Suppressor macrophage treated with lipopolysaccharide for 1 hour (primary cell): ENCODE results near the gene SLC4A11.
A peak's percentile ranks its signal among the peaks of the same experiment; 100 is the strongest.

ENCODE experiments used
- DNase-seq, 3 donors: peaks; one replicate each; pipeline ENCODE4 v3.0.0-alpha.2; 2020 to 2022

Gene SLC4A11

GRCh38 chr20:3239026-3239866 is at the start of gene SLC4A11:
Gene SLC4A11 (minus strand): TSS chr20:3239190. CDS start chr20:3239137, 53 bp downstream.
- DNase-seq = peak; percentile 84 to 92 (median 85)

- DNase-seq = no peak
These were observed 44.3 kb upstream of the SLC4A11 start for GRCh38 chr20:3283222-3283820.

DNA sequence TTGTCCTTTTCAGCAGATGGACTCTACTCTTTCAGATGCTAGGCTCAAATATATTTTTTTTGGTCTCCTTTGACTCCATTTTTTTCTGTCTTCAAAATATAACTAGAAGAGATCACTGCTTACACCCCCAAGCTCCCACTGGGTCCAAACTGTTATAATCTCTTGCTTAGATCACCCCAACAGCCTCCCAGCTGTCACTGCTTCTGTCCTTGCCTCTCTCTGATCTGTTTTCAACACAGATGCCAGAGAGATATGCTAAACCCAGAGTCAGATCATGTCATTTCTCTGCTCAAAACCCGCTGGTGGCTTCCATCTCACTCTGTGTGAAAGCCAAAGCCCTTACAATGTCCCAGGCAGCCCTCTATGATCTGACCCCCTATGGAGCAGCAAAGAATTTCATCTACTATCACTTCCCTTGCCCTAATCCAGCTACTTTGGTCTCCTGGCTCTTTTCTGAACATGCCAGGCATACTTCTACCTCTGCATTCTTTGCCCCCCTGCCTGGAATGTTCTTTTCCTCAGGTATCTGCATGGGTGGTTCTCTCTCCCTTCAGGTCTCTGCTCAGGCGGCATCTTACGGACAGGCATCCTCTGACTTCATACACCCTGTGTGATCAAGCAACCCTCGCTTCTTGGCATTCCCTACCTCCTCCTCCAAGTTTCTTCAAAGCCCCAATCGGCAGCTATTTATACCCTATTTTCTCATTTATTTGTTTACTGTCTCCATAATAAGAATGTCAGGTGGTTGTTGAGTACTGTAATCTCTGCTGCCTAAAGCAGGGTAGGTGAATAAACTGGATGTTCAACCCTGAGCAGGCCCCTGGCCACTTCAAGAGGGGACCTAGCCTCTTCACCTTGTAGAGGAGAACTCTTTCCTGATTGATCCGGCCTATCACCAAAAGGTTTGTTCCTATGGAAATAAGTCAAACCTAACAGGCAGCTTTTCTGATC is 43.6 kb upstream of the SLC4A11 start:
- no peak for DNase-seq

GRCh38 chr20:3281437-3281836 is 42.4 kb upstream of the SLC4A11 start:
- DNase-seq = no peak

DNA sequence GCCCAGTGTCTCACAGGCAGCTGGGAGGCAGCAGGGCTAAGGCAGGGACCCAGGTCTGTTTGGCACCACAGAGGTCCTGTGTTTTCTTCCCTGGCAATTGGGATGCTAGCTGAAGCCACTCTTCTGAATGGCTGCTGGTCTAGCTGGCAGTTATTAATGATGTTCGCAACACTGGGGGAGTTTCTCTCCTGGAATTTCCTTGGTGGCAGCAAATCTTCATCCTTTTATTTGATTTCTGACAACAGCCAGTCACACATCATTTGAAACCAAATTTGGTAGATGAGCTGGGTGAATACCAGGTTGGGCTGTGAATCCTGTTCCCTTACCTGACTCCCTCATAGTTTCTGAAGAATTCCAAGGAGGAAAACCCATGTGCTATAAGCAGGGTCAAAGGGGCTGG is 40.8 kb upstream of the SLC4A11 start:
- DNase-seq = no peak

- no peak for DNase-seq
These were observed 38.9 kb upstream of the SLC4A11 start for GRCh38 chr20:3277686-3278465.

GRCh38 chr20:3276680-3277015 is 37.7 kb upstream of the SLC4A11 start:
- peak; percentile 8 to 28 (median 24) for DNase-seq

DNA sequence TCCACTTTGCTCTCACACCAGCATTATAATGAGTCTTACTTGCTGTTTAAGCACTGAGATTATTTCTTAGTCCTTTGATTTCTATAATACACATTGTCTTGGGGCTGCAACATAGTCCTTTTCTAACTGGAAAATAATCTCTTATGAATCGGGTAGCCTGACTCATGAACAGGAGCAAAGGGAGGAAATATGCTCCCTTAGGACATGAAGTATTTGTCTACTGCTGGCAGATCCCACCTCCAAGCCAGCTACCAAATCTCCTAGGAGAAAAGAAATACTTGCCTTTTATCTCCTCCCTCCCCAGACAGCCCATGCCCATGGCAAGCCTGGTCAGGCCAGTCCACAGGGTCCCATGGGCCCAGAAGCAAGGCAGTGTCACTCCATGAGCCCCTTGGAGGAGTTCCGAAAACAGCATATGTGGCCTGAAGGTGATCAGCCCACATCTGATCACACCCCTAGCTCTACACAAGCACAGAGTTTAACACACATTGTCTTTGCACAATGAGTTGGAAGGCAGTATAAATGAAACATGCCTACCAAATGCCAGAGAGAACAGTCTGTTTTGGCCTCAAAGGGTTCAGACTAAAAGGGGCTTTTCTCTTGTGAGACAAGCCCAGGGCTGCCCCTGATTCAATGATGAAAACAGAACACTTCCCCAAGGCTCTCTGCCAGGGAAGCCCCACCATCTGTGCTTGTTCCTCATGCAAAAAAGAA is 37.1 kb upstream of the SLC4A11 start:
- DNase-seq = peak in 2 of 3 donors; percentile 4 to 34

GRCh38 chr20:3275064-3275935 is 36.3 kb upstream of the SLC4A11 start:
- no peak for DNase-seq

- DNase-seq = no peak
These were observed 34.4 kb upstream of the SLC4A11 start for GRCh38 chr20:3273371-3273770.

GRCh38 chr20:3270051-3270450 is 31.1 kb upstream of the SLC4A11 start:
- DNase-seq = no peak

- DNase-seq = no peak
These were observed 23.6 kb upstream of the SLC4A11 start for GRCh38 chr20:3262566-3262965.

GRCh38 chr20:3258429-3258828 is 19.4 kb upstream of the SLC4A11 start:
- no peak for DNase-seq

DNA sequence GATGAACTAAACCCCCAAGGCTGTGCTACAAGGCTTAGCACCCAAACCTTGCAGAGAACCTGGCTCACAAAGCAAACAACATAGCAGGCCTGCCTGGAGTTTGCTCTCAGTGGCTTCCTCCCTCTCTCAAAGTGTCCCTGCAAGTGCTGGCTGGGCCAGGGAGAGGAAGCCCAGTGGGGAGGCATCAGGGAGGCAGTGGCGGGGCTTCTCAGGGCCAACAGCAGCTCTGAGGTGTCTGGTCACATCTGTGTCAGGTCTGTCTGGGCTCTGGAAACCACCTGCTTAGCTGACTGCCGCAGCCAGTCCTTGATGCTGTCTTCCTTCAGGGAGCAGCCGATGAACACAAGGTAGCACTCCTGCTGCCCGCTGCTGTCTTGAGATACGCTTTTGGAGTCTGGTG is 16.7 kb upstream of the SLC4A11 start:
- no peak for DNase-seq

- no peak for DNase-seq
These were observed 12.8 kb upstream of the SLC4A11 start for GRCh38 chr20:3251806-3252205.

- DNase-seq = no peak
These were observed 11.1 kb upstream of the SLC4A11 start for GRCh38 chr20:3250091-3250504.

DNA sequence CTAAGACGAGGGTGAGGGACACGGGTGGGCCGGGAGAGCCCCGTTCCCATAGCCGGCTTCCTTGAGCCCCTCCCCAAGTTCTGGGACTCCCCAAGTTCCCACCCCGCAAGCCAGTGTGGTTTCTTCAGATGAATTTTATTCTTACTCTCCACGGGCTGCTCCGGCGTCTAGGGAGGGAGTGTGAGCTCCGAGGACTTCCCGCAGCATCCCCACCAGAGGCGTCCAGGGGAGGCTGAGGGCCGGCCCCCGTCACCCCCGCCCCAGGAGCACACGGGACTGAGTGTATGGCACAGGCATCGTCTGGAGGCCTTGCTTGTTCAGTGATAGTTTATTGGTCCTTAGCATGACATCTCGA is 10.0 kb upstream of the SLC4A11 start:
- DNase-seq = no peak

DNA sequence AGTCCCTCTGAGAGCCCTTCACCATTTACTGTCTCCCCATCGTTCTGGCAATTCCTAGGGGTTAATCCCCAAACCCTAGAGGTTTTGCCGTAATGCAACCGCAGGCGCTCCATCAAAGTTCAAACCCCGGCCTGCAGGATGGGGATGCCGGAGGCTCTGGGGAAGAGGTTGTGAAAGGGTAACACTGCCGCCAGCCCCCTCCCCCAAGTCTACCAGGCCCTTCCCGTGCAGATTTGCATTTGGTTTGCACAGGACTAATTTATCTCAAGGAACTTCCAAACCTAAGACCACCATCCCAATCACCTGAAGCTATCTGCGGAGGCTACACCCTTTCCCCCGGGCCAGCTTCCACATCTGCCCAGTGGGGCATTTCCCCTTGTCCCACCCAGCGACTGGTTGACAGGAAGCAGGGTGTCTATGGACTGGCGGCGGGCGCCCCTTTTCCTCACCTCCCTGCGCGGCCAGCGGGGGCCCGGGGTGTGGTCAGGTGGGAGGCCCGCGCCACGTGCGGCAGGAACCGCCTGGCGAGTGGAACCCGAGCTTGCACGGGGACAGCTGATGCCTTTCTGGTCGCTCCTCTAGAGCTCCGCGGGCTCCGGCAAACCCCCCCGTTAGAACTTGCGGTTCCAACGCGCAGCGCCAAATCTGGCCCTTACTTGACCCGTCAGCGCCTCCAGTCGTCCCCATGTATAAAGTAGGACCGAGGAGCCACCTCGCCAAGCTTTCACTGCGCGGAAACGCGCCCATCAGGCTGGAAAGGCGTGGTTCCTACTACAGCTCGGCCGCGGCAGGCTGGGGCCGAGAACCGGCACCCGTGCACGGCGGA is 9.4 kb upstream of the SLC4A11 start:
- peak; percentile 30 to 51 (median 41) for DNase-seq

- DNase-seq = no peak
These were observed 8.6 kb upstream of the SLC4A11 start for GRCh38 chr20:3247638-3248037.

DNA sequence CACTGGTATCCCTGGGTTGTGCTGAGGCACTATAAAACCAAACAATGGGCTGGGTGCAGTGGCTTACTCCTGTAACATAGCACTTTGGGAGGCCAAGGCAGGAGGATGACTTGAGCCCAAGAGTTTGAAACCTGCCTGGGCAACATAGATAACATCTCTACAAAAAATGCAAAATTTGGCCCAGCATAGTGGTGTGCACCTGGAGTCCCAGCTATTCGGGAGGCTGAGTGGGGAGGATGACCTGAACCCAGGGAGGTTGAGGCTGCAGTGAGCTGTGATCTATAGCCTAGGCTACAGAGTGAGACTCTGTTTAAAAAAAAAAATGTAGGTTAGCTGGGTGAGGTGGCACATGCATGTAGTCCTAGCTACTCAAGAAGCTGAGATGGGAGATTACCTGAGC is 7.7 kb upstream of the SLC4A11 start:
- DNase-seq = no peak
